ENCODE results near the gene DENND4C. TPM values are rescaled to one million over a fixed set of nuclear protein-coding genes. Genes with fewer than 3 reads are reported as not detected.
"Not testable (repeated sequence)": the region's sequence is repeated elsewhere in the genome, so short reads cannot be mapped to it uniquely, and the experiment has no call there.

DENND4C gene
- total RNA-seq, 1 experiment from 2014 or later: 19.3 TPM

- no peak for DNase-seq (ENCODE audit: low spot score)
Measured at GRCh38 chr9:19372567-19372966, 142.1 kb downstream of the DENND4C start.

- DNase-seq (ENCODE audit: low spot score): no peak
Measured at GRCh38 chr9:19373527-19373926, 143.0 kb downstream of the DENND4C start.

GRCh38 chr9:19375538-19375937 lies 145.0 kb downstream of the DENND4C start:
- no peak for DNase-seq (ENCODE audit: low spot score)

GRCh38 chr9:19376931-19377330 lies 146.4 kb downstream of the DENND4C start:
- DNase-seq (ENCODE audit: low spot score): no peak

GRCh38 chr9:19378164-19378563 lies 147.7 kb downstream of the DENND4C start:
- DNase-seq (ENCODE audit: low spot score): no peak

- no peak for DNase-seq (ENCODE audit: low spot score)
Measured at GRCh38 chr9:19378647-19379046, 148.2 kb downstream of the DENND4C start.

GRCh38 chr9:19379283-19379682 lies 148.8 kb downstream of the DENND4C start:
- no peak for DNase-seq (ENCODE audit: low spot score)

- no peak for DNase-seq (ENCODE audit: low spot score)
Measured at GRCh38 chr9:19379697-19380046, 149.2 kb downstream of the DENND4C start.

GRCh38 chr9:19380826-19381075 lies 150.3 kb downstream of the DENND4C start:
- no peak for DNase-seq (ENCODE audit: low spot score)

GRCh38 chr9:19381656-19382055 lies 151.2 kb downstream of the DENND4C start:
- DNase-seq (ENCODE audit: low spot score): no peak

- DNase-seq (ENCODE audit: low spot score): not testable (repeated sequence)
Measured at GRCh38 chr9:19385212-19385611, 154.7 kb downstream of the DENND4C start.

GRCh38 chr9:19385786-19386501 lies 155.5 kb downstream of the DENND4C start:
- no peak for DNase-seq (ENCODE audit: low spot score)

GRCh38 chr9:19386502-19387044 lies 156.1 kb downstream of the DENND4C start:
- no peak for DNase-seq (ENCODE audit: low spot score)

- no peak for DNase-seq (ENCODE audit: low spot score)
Measured at GRCh38 chr9:19387317-19387716, 156.8 kb downstream of the DENND4C start.

GRCh38 chr9:19389539-19389938 lies 159.0 kb downstream of the DENND4C start:
- not testable (repeated sequence) for DNase-seq (ENCODE audit: low spot score)

GRCh38 chr9:19397845-19398244 lies 167.4 kb downstream of the DENND4C start:
- no peak for DNase-seq (ENCODE audit: low spot score)

GRCh38 chr9:19403231-19403630 lies 172.7 kb downstream of the DENND4C start:
- DNase-seq (ENCODE audit: low spot score): not testable (repeated sequence)

- DNase-seq (ENCODE audit: low spot score): no peak
Measured at GRCh38 chr9:19404283-19405075, 174.0 kb downstream of the DENND4C start.

- DNase-seq (ENCODE audit: low spot score): no peak
Measured at GRCh38 chr9:19405771-19406170, 175.3 kb downstream of the DENND4C start.

GRCh38 chr9:19408316-19408692 lies 177.8 kb downstream of the DENND4C start:
- DNase-seq (ENCODE audit: low spot score): no peak

GRCh38 chr9:19408693-19409400 lies 178.4 kb downstream of the DENND4C start, which contains the start of gene ACER2:
TSS of gene ACER2 (plus strand) at chr9:19409009. CDS start at chr9:19409085, 76 bp downstream.
- peak; percentile 78 for DNase-seq (ENCODE audit: low spot score)

- no peak for DNase-seq (ENCODE audit: low spot score)
Measured at GRCh38 chr9:19409401-19410194, 179.1 kb downstream of the DENND4C start.
